K562 (cell line): ENCODE data around the gene OOSP4A. TPM values are rescaled to one million over a fixed set of nuclear protein-coding genes. Genes with fewer than 3 reads are reported as not detected.

ENCODE experiments used
- ATF4 ChIP-seq: fragments of 450-650 bp; formaldehyde crosslinking; IDR thresholded peaks from 2 replicates; pipeline ENCODE4 v1.4.0; 2022; ENCODE audit warnings: mild to moderate bottlenecking, moderate library complexity
- CBX8 ChIP-seq: fragments of 200-600 bp; sonication (generic); IDR thresholded peaks from 2 replicates; pipeline ENCODE4 v1.6.1; 2012; ENCODE audit warnings: borderline replicate concordance, mixed run types, low read depth, mild to moderate bottlenecking, moderate library complexity, mixed read lengths, low read length, control low read depth, inconsistent platforms; ENCODE audit not compliant: poor library complexity, severe bottlenecking; ENCODE audit errors: extremely low read depth
- DEAF1 ChIP-seq: fragments of 450-650 bp; formaldehyde crosslinking; IDR thresholded peaks from 2 replicates; pipeline ENCODE4 v1.4.0; 2020; ENCODE audit warnings: mild to moderate bottlenecking, moderate library complexity
- EP300 ChIP-seq: IDR thresholded peaks from 2 replicates; pipeline ENCODE4 v1.6.1; 2012; ENCODE audit warnings: low read length, improper control_type of control experiment
- GATAD2A ChIP-seq: fragments of 450-650 bp; IDR thresholded peaks from 2 replicates; pipeline ENCODE4 v1.6.1; 2017
- HIVEP1 ChIP-seq: fragments of 250-450 bp; sonication (Bioruptor Pico); IDR thresholded peaks from 2 replicates; pipeline ENCODE4 v1.4.0; 2020; ENCODE audit warnings: mild to moderate bottlenecking
- ILF3 ChIP-seq: fragments of 450-650 bp; IDR thresholded peaks from 2 replicates; pipeline ENCODE4 v1.6.1; 2018; ENCODE audit warnings: antibody characterized with exemption, mild to moderate bottlenecking, moderate library complexity, borderline replicate concordance
- MYC ChIP-seq, 2 experiments: fragments of 250-450 bp in 1 of 2; sonication (Bioruptor Pico) in 1 of 2; IDR thresholded peaks; 2 replicates each; pipeline versions ENCODE4 v1.5.1 to v1.6.1; 2012 to 2021; ENCODE audit warnings: low read depth in 2 of 2, borderline replicate concordance in 1 of 2, improper control_type of control experiment in 1 of 2, low read length in 1 of 2, mild to moderate bottlenecking in 1 of 2, moderate library complexity in 1 of 2
- NFXL1 ChIP-seq: fragments of 450-650 bp; formaldehyde crosslinking; IDR thresholded peaks from 2 replicates; pipeline ENCODE4 v1.4.0; 2021; ENCODE audit warnings: mild to moderate bottlenecking
- NR3C1 ChIP-seq: sonication (generic); formaldehyde crosslinking; IDR thresholded peaks from 2 replicates; pipeline ENCODE4 v1.8.1; 2022; ENCODE audit warnings: missing genetic modification reagents
- NUFIP1 ChIP-seq: fragments of 450-650 bp; IDR thresholded peaks from 2 replicates; pipeline ENCODE4 v1.6.1; 2018; ENCODE audit not compliant: partially characterized antibody
- PTTG1 ChIP-seq: fragments of 450-650 bp; IDR thresholded peaks from 2 replicates; pipeline ENCODE4 v1.6.1; 2016; ENCODE audit warnings: low read depth, mild to moderate bottlenecking, missing genetic modification characterization, missing compliant biosample characterization
- SP1 ChIP-seq: sonication (generic); formaldehyde crosslinking; IDR thresholded peaks from 2 replicates; pipeline ENCODE4 v1.8.1; 2022; ENCODE audit warnings: mild to moderate bottlenecking, missing genetic modification reagents
- SPI1 ChIP-seq: IDR thresholded peaks from 2 replicates; pipeline ENCODE4 v1.6.1; 2011; ENCODE audit warnings: low read depth, low read length, control low read depth, borderline replicate concordance
- TBP ChIP-seq: optimal IDR thresholded peaks from 2 replicates; pipeline ENCODE3; 2011; ENCODE audit warnings: low read depth, low read length, improper control_type of control experiment
- TCF15 ChIP-seq: fragments of 250-450 bp; sonication (Bioruptor Pico); IDR thresholded peaks from 2 replicates; pipeline ENCODE4 v1.8.0; 2022; ENCODE audit warnings: moderate library complexity, mild to moderate bottlenecking, inconsistent platforms
- TEAD4 ChIP-seq, 2 experiments: sonication (generic) in 1 of 2; formaldehyde crosslinking in 1 of 2; IDR thresholded peaks; 2 replicates each; pipeline versions ENCODE4 v1.6.1 to v1.8.0; 2012 to 2022; ENCODE audit warnings: borderline replicate concordance in 1 of 2, inconsistent platforms in 1 of 2, low read length in 1 of 2, mild to moderate bottlenecking in 1 of 2, missing genetic modification reagents in 1 of 2
- THRB ChIP-seq: fragments of 450-650 bp; formaldehyde crosslinking; conservative IDR thresholded peaks from 2 replicates; pipeline ENCODE4 v1.4.0; 2022; ENCODE audit warnings: mild to moderate bottlenecking, missing genetic modification characterization
- XRCC5 ChIP-seq: fragments of 200-400 bp; formaldehyde crosslinking; IDR thresholded peaks from 2 replicates; pipeline ENCODE4 v1.6.1; 2017; ENCODE audit warnings: low read depth, mild to moderate bottlenecking, low read length
- ZNF384 ChIP-seq: IDR thresholded peaks from 2 replicates; pipeline ENCODE4 v1.6.1; 2012; ENCODE audit warnings: low read depth, low read length, improper control_type of control experiment
- ZNF764 ChIP-seq: fragments of 250-450 bp; sonication (Bioruptor Pico); IDR thresholded peaks from 2 replicates; pipeline ENCODE4 v1.4.0; 2020; ENCODE audit warnings: low read depth, mild to moderate bottlenecking, moderate library complexity
- polyA plus RNA-seq, 8 experiments: library from polyadenylated mRNA; depleted of rRNA in 4 of 8; stranded (reverse) in 5 of 8; unstranded in 3 of 8; fragments of >200 nt; fragmentation: Nextera tagmentation in 2 of 8; fragmentation: Illumina TruSeq in 1 of 8; extraction: Ambion mirVana in 2 of 8; extraction: Trizol in 1 of 8; gene quantifications; 2 replicates each; pipeline versions ENCODE4 v1.2.1 to v1.2.3, GENCODE V29; 2011 to 2014; ENCODE audit warnings: inconsistent platforms in 1 of 8, missing spikeins in 1 of 8
- total RNA-seq, 7 experiments: library from RNA; depleted of rRNA in 6 of 7; stranded (reverse); fragments of >200 nt in 6 of 7; fragmentation: Illumina TruSeq in 2 of 7; extraction: Trizol in 2 of 7; gene quantifications; 2 replicates each; pipeline versions ENCODE4 v1.2.1 to v1.2.3, GENCODE V29; 2011 to 2021; ENCODE audit warnings: low replicate concordance in 1 of 7

Gene OOSP4A
- total and polyA plus RNA-seq, 9 of the 15 experiments (the other 6 are each of a cell fraction or from before 2014, with no cell fraction given): 0.40 to 2.4 (median 0.74) TPM; not detected in 2

GRCh38 chr11:59960502-59961381 lies 3.1 kb upstream of the OOSP4A start (continued):
- TF ChIP-seq XRCC5 (no peak), NFXL1 (CRISPR knock-in tag) (no peak), MYC (IDR thresholded peaks at IDR 0.05; ENCODE audit: low read depth, low read length) (peak; percentile 67), MYC (CRISPR knock-in tag; IDR thresholded peaks at IDR 0.05; ENCODE audit: borderline replicate concordance, low read depth) (no peak), NR3C1 (CRISPR knock-in tag) (no peak), ATF4 (CRISPR knock-in tag) (peak; percentile 85), TEAD4 (IDR thresholded peaks at IDR 0.05; ENCODE audit: low read length) (peak; percentile 100), TEAD4 (CRISPR knock-in tag; IDR thresholded peaks at IDR 0.05; ENCODE audit: borderline replicate concordance) (no peak), THRB (CRISPR knock-in tag) (0 out of 2 replicates have a peak, but pooled peaks have one; percentile 24), EP300 (peak; percentile 100), DEAF1 (CRISPR knock-in tag) (no peak; the same call in 1 of the 2 replicates), TBP (peak; percentile 33), HIVEP1 (CRISPR knock-in tag) (peak; percentile 64; the same call in 1 of the 2 replicates), SP1 (CRISPR knock-in tag) (peak; percentile 63), ZNF384 (0 out of 2 replicates have a peak, but pooled peaks have one; percentile 14), ILF3 (peak; percentile 57; the same call in 1 of the 2 replicates), SPI1 (peak; percentile 26; the same call in 1 of the 2 replicates), PTTG1 (tag) (no peak; the same call in 1 of the 2 replicates), ZNF764 (no peak), TCF15 (peak; percentile 64; the same call in 1 of the 2 replicates), NUFIP1 (peak; percentile 72), GATAD2A (peak; percentile 84; the same call in 1 of the 2 replicates), CBX8 (no peak)
